Mesodermal cell (in vitro differentiated cells): Measurements from ENCODE around the gene CDC42SE2.
"Not testable (repeated sequence)": the region's sequence is repeated elsewhere in the genome, so short reads cannot be mapped to it uniquely, and the experiment has no call there.

Experiments used
- H3K27ac ChIP-seq: 2 replicates; pipeline ENCODE4 v1.7.0; 2013; ENCODE audit warnings: mild to moderate bottlenecking, low read depth, low read length, moderate library complexity; ENCODE audit not compliant: severe bottlenecking
- H3K36me3 ChIP-seq: 2 replicates; pipeline ENCODE4 v1.7.1; 2013; ENCODE audit warnings: mild to moderate bottlenecking, low read length, moderate library complexity; ENCODE audit not compliant: control insufficient read depth, insufficient read depth
- H3K4me1 ChIP-seq: one replicate; pipeline ENCODE4 v1.7.1; 2013; ENCODE audit warnings: mild to moderate bottlenecking, low read length; ENCODE audit not compliant: insufficient read depth, control insufficient read depth, poor library complexity, severe bottlenecking
- H3K4me3 ChIP-seq: 2 replicates; pipeline ENCODE4 v1.7.0; 2013; ENCODE audit warnings: low read length, control low read depth, mild to moderate bottlenecking; ENCODE audit not compliant: insufficient read depth, poor library complexity, severe bottlenecking; ENCODE audit errors: extremely low read depth
- H3K9me3 ChIP-seq: 2 replicates; pipeline ENCODE4 v1.7.1; 2013; ENCODE audit warnings: mild to moderate bottlenecking, low read length, moderate library complexity; ENCODE audit not compliant: control insufficient read depth
- WGBS, 2 experiments: methylation state at CpG; one replicate each; pipeline ENCODE4 v1.1.5; 2013; ENCODE audit warnings: missing lambda C conversion rate in 2 of 2; ENCODE audit not compliant: insufficient coverage in 2 of 2; 5-methylcytosine and 5-hydroxymethylcytosine counted together

The CDC42SE2 gene

DNA sequence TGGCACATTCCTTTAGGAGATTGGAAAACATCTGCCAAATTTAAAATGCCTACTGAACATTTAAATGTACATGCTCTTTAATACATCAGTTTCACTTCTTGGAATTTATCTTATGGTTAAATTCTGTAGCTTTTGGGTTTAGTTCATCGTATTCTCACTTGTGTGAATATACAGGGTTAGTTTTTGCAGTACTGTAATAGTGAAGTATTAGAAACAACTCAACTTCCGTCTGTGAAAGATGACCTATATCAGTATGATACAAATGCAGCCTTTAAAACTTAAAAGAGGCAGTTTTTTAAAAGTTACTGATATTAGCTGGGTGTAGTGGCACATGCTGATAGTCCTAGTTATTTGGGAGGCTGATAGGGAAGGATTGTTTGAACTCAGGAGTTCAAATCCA, 57.2 kb downstream of the CDC42SE2 start:
- H3K4me1 ChIP-seq = no peaks in the 10 kb centered on the region
- WGBS, 2 experiments = no CpG with 5 or more reads among the region's 2 CpGs
- no peak overlapping the region for H3K4me3 ChIP-seq
- peaks cover 25% of the 10 kb centered on the region for H3K36me3 ChIP-seq
- no peaks in the 10 kb centered on the region for H3K9me3 ChIP-seq
- H3K27ac ChIP-seq = no peak overlapping the region

DNA sequence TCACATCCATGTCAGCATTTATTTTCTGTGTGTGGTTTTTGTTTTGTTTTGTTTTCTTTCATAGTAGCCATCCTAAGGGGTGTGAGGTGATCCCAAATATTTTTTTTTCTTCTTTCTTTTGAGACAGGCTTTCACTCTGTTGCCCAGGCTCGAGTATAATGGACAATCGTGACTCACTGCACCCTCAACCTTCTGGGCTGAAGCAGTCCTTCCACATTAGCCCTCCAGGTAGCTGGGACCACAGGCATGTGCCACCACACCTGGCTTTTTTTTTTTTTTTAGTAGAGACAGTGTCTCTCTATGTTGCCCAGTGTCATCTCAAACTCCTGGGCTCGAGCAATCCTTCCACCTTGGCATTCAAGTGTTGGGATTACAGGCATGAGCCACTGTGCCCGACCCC, 59.1 kb downstream of the CDC42SE2 start:
- Histone ChIP-seq H3K9me3 (no peaks in the 10 kb centered on the region), H3K36me3 (peaks cover 22% of the 10 kb centered on the region), H3K4me3 (no peak overlapping the region), H3K27ac (no peak overlapping the region), H3K4me1 (no peaks in the 10 kb centered on the region)
- WGBS, 2 experiments = 83% methylated on average over 2 of the region's 4 CpGs; no CpG with 5 or more reads in 1 of the 2 experiments

DNA sequence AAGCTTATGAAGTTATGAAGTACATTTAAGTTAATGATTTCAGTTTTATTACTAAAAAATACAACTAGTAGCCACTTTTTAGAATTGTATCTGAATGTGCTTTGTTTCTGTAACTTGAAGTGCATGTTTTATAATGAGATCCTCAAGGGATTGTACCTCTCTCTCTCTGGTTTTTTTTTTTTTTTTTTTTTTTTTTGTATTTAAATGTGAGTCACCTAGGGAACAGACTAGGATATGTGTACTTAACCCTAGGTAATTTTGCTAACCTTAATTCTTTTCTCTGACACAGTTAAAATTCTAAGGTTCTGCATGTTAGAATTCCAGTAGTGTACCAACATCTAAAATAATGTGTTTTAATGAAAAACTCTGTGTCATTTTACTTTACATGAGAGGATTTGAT, 59.5 kb downstream of the CDC42SE2 start:
- no peak overlapping the region for H3K27ac ChIP-seq
- H3K4me1 ChIP-seq = no peaks in the 10 kb centered on the region
- no peaks in the 10 kb centered on the region for H3K9me3 ChIP-seq
- no peak overlapping the region for H3K4me3 ChIP-seq
- H3K36me3 ChIP-seq = peaks cover 19% of the 10 kb centered on the region

- Histone ChIP-seq H3K4me3 (no peak overlapping the region), H3K4me1 (peaks cover 3% of the 10 kb centered on the region), H3K36me3 (peaks cover 11% of the 10 kb centered on the region), H3K27ac (no peak overlapping the region), H3K9me3 (no peaks in the 10 kb centered on the region)
- no CpG with 5 or more reads among the region's 1 CpG for WGBS, 2 experiments
Observed at GRCh38 chr5:131324303-131324702, 60.5 kb downstream of the CDC42SE2 start.

DNA sequence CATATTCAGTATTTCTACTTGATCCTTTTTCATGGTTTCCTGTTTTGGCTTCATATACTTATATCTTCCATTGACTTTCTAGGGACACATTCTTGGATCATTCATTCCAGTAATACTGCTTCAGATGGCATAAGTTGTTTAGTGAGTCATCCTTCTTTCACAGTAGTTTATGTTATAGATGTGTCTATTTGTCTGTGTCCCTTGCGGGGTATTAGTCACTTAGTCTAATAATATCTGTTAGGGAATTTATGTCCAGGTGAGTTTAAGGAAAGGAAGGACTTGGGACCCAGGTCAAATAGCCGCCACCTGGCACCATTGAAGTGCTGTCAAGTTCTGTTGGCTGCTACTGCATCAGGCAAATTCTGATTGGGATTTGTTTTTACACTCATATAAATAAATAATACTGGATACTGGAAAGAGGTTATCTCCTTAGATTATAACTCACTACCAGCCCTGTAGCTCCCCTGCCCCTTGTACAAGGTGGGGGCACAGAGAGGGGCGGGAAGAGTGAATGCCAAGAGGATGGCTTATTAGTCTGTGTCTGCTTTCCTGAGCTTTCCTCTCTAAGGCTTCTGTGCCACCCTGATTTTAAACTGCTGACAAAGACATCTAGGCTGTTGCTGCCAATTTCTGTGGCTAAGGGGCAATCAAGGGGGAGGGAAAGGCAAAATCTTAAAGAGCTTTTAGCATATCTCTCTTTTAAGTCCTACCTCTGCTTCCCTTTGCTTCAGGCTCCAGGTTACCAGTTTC, 64.9 kb downstream of the CDC42SE2 start:
- WGBS, 2 experiments = 100% methylated on average over 1 to 2 of the region's 3 CpGs
- Histone ChIP-seq H3K9me3 (no peaks in the 10 kb centered on the region), H3K4me3 (no peak overlapping the region), H3K36me3 (peaks cover 3% of the 10 kb centered on the region), H3K27ac (no peak overlapping the region), H3K4me1 (peaks cover 3% of the 10 kb centered on the region)

- WGBS, 2 experiments = no CpG with 5 or more reads among the region's 2 CpGs
- Histone ChIP-seq H3K4me3 (no peak overlapping the region), H3K36me3 (peaks cover 3% of the 10 kb centered on the region), H3K9me3 (no peaks in the 10 kb centered on the region), H3K27ac (no peak overlapping the region), H3K4me1 (peaks cover 3% of the 10 kb centered on the region)
Observed at GRCh38 chr5:131329286-131329560, 65.4 kb downstream of the CDC42SE2 start.

DNA sequence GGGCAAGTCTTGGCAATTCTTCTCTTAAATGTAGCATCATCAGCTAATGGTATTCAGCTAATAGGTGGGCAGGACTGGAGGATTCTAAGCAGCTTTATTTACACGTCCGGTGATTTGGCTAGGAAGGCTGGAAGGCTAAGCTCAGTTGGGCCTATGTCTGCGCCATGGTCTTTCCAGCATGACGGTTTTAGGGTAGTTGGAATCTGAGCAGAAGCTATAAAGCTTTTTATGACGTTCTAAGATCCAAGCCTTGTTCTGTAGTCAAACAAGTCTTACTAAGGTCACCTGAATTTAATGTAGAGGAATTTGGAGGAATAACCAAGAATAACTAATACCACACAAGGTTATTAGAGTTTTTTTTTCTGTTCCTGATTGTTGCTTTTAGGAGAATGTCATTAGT, 66.2 kb downstream of the CDC42SE2 start:
- peaks cover 3% of the 10 kb centered on the region for H3K4me1 ChIP-seq
- 98% methylated on average over 4 of the region's 5 CpGs for WGBS, 2 experiments
- no peak overlapping the region for H3K4me3 ChIP-seq
- peaks cover 3% of the 10 kb centered on the region for H3K36me3 ChIP-seq
- no peaks in the 10 kb centered on the region for H3K9me3 ChIP-seq
- H3K27ac ChIP-seq = no peak overlapping the region

GRCh38 chr5:131335756-131336155, 71.9 kb downstream of the CDC42SE2 start:
- not testable (repeated sequence) for H3K4me1 ChIP-seq, H3K27ac ChIP-seq, H3K36me3 ChIP-seq, H3K4me3 ChIP-seq, H3K9me3 ChIP-seq
- WGBS, 2 experiments = no CpG with 5 or more reads among the region's 4 CpGs

DNA sequence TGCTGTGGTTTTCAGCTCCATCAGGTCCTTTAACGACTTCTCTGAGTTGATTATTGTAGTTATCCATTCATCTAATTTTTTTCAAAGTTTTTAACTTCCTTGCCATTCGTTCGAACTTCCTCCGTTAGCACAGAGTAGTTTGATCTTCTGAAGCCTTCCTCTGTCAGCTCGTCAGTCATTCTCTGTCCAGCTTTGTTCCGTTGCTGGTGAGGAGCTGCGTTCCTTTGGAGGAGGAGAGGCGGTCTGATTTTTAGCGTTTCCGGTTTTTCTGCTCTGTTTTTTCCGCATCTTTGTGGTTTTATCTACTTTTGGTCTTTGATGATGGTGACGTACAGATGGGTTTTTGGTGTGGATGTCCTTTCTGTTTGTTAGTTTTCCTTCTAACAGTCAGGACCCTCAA, 72.9 kb downstream of the CDC42SE2 start:
- not testable (repeated sequence) for H3K4me3 ChIP-seq, H3K4me1 ChIP-seq, H3K36me3 ChIP-seq, H3K9me3 ChIP-seq, H3K27ac ChIP-seq
- WGBS, 2 experiments = 92 to 94% methylated on average over 3 to 6 of the region's 12 CpGs

DNA sequence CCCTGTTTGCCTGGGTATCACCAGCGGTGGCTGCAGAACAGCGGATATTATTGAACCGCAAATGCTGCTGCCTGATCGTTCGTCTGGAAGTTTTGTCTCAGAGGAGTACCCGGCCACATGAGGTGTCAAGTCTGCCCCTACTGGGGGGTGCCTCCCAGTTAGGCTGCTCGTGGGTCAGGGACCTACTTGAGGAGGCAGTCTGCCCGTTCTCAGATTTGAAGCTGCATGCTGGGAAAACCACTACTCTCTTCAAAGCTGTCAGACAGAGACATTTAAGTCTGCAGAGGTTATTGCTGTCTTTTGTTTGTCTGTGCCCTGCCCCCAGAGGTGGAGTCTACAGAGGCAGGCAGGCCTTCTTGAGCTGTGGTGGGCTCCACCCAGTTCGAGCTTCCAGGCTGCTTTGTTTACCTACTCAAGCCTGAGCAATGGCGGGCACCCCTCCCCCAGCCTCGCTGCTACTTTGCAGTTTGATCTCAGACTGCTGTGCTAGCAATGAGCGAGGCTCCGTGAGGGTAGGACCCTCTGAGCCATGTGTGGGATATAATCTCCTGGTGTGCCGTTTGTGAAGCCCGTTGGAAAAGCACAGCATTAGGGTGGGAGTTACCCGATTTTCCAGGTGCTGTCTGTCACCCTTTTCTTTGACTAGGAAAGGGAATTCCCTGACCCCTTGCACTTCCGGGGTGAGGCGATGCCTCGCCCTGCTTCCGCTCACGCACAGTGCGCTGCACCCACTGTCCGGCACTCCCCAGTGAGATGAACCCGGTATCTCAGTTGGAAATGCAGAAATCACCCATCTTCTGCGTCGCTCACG, 73.6 kb downstream of the CDC42SE2 start:
- 93% methylated on average over 22 to 26 of the region's 27 CpGs for WGBS, 2 experiments
- H3K27ac ChIP-seq, H3K4me1 ChIP-seq, H3K4me3 ChIP-seq, H3K36me3 ChIP-seq, H3K9me3 ChIP-seq: not testable (repeated sequence)

GRCh38 chr5:131338051-131338453, 74.2 kb downstream of the CDC42SE2 start:
- peaks cover 7% of the 10 kb centered on the region for H3K9me3 ChIP-seq
- WGBS, 2 experiments = 86 to 90% methylated on average over 1 to 2 of the region's 4 CpGs

More at GRCh38 chr5:131338051-131338453, 74.2 kb downstream of the CDC42SE2 start:
- no peaks in the 10 kb centered on the region for H3K36me3 ChIP-seq
- no peak overlapping the region for H3K27ac ChIP-seq
- no peaks in the 10 kb centered on the region for H3K4me1 ChIP-seq
- H3K4me3 ChIP-seq = no peak overlapping the region
